ENCODE measurements around the gene CDK16. TPM values are rescaled to one million over a fixed set of nuclear protein-coding genes. Genes with fewer than 3 reads are reported as not detected.

The CDK16 gene
- total RNA-seq, 2 donors from 2014 or later: 62.2 to 63.7 TPM

DNA sequence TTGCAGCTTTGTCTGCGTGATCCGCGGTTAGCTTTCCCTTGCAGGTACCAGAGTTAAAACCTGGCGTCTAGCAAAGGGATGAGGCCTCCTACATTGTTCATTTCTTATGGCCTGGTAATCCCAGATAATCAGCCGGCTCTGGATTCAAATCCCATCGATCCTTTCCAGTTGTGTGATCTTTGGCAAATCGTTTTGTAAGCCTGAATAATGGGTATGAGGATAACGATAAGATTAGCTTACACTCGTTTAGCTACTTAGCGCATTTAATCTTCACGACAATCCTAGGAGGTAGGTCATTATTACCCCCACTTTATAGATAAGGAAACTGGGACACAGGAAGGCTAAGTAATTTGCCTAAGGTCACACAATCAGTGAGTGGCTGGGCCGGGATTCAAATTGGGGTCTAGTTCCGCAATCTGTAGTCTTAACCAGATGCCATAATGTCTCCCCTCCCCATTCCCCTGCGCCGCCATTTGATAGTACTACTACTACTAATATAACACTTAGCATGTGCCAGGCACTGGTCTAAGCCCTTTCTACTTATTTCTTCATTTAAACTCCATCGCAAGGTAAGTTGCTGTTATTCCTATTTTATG is 26.6 kb upstream of the CDK16 start:
- Mint-ChIP-seq H3K4me1 (ENCODE audit: low read depth in 2 of 2) (peaks cover 42 to 54% of the 10 kb centered on the region in 2 donors), H3K4me3 (peak overlapping the region; percentile 95), H3K9me3 (no peaks in the 10 kb centered on the region), H3K27me3 (no peaks in the 10 kb centered on the region), H3K36me3 (no peaks in the 10 kb centered on the region), H3K27ac (peak overlapping the region; percentile 95 to 97)
- ATAC-seq (no peak), DNase-seq (ENCODE audit: low spot score) (no peak)

DNA sequence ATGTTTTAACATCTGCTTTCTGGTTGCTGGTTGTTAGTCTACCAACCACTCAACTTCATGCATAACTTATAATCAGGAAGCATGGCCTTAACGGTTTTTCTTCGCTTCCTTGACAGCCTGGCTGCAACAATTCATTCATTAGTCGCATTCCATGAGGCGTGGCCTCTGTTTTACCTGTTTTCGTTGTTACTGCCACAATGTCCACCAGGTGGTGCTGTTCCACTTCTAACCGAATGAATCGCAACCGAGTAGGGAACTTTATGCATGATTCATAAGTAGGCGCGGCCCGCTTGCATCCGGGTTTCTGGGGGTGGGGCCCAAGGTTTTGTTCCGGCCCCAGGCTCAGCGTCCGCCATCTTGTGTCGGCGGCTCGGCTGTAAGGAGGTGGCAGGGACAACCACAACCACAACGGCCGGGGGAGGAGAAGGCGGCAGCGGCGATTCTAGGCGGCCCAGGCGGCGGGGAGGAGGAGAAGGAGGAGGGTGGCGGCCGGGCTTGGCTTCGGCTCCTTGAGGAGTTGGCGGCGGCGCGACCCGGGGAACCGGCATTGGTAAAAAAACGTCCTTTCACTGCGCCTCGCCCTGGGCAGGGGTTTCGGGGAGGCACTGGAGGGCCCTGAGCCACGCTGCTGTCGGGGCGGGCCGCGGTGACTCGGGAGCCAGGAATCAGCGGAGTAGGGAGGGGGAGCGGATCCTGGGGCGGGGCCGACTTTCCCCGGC is 24.8 kb upstream of the CDK16 start, which contains the start of gene UBA1:
UBA1 (plus strand) TSS at position 355 of the 719 bp plus-strand sequence. CDS start 4,974 bp downstream, outside the sequence.
- ATAC-seq: peak; percentile 87 to 94
- Mint-ChIP-seq H3K4me3 (peak within 1 kb of the TSS; percentile 95), H3K36me3 (no peaks in the 10 kb centered on the region), H3K4me1 (ENCODE audit: low read depth in 2 of 2) (peaks cover 44 to 59% of the 10 kb centered on the region in 2 donors), H3K27ac (peak within 1 kb of the TSS; percentile 90 to 99), H3K27me3 (no peaks in the 10 kb centered on the region), H3K9me3 (no peaks in the 10 kb centered on the region)
- DNase-seq (ENCODE audit: low spot score): peak; percentile 97

DNA sequence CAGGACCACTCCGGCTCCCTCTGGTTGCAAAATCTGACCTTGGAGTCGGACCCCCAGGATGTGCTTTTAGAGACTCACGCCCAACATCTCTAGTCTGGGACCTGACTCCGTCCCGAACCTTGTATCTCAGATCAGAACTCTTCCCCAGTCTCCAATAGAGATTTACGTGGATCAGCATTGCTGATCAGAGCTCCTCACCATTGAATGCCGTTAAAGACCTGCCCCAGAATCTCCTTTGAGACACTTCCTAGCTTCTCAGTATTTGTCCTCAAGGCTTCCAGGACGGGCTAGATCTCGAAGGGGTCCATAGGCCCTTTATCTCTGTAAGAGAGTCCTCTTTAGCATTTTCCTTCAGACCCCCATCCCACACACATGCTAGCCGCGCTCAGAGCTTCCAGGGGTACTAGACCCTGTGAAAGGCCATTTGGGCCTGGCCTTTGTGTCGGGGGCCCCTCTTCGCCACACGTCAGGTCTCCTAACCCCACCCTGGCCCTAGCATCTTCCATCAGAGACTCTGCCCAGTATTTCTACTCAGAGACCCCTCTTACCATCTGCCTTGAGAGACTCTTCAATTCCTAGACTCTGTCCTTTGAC is 24.2 kb upstream of the CDK16 start:
- DNase-seq (ENCODE audit: low spot score) (no peak), ATAC-seq (no peak)
- H3K9me3 Mint-ChIP-seq: no peaks in the 10 kb centered on the region
- H3K27me3 Mint-ChIP-seq: no peaks in the 10 kb centered on the region
- peak overlapping the region; percentile 90 to 99 for H3K27ac Mint-ChIP-seq
- no peaks in the 10 kb centered on the region for H3K36me3 Mint-ChIP-seq
- peak overlapping the region; percentile 95 for H3K4me3 Mint-ChIP-seq
- H3K4me1 Mint-ChIP-seq (ENCODE audit: low read depth in 2 of 2): peaks cover 40 to 63% of the 10 kb centered on the region in 2 donors

DNA sequence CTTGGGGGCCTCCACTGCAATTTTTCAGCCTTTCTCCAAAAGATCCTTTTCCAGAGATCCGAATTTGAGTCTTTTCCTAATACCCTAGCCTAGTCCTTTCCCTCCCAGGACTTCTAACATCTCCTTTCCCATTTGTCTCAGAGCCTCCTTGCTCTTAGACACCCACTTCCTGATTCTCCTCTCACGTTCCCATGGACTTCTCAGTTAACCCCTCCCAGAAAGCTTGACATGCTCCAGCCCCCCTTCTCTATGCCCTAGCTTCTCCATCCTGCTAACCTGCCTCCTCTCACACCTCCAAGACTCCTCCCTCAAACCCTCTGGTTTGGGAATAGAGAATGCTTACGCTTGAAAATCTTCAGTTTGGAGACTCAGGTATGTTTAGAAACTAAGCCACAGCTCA is 22.4 kb upstream of the CDK16 start:
- Mint-ChIP-seq H3K4me1 (ENCODE audit: low read depth in 2 of 2) (peaks cover 40 to 58% of the 10 kb centered on the region in 2 donors), H3K4me3 (peak overlapping the region; percentile 95), H3K27me3 (no peaks in the 10 kb centered on the region), H3K36me3 (no peaks in the 10 kb centered on the region), H3K9me3 (no peaks in the 10 kb centered on the region), H3K27ac (peak overlapping the region; percentile 75 to 99)
- ATAC-seq (no peak), DNase-seq (ENCODE audit: low spot score) (no peak)

DNA sequence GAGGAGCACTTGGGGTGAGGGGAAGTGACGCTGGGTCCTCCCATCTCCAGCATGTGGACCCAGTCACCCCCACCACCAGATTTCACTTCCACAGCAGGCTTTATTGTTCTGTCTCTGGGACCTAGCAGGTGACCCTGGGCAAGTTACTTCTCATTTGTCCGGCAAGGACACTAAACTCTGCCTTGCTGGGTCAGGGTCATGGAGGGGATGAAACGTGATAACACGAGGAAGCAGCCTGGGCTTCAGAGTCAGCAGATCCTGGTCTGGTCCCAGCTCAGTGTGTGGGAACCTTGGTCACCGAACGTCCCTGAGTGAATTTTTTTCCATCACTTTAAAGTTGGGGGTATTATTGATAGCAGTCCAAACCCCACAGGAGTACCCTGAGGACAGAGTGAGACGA is 21.0 kb upstream of the CDK16 start:
- H3K9me3 Mint-ChIP-seq: no peaks in the 10 kb centered on the region
- DNase-seq (ENCODE audit: low spot score): no peak
- peaks cover 39 to 60% of the 10 kb centered on the region in 2 donors for H3K4me1 Mint-ChIP-seq (ENCODE audit: low read depth in 2 of 2)
- H3K4me3 Mint-ChIP-seq: no peak overlapping the region
- ATAC-seq: no peak
- no peaks in the 10 kb centered on the region for H3K36me3 Mint-ChIP-seq
- H3K27ac Mint-ChIP-seq: peak overlapping the region; percentile 75 to 99
- no peaks in the 10 kb centered on the region for H3K27me3 Mint-ChIP-seq

DNA sequence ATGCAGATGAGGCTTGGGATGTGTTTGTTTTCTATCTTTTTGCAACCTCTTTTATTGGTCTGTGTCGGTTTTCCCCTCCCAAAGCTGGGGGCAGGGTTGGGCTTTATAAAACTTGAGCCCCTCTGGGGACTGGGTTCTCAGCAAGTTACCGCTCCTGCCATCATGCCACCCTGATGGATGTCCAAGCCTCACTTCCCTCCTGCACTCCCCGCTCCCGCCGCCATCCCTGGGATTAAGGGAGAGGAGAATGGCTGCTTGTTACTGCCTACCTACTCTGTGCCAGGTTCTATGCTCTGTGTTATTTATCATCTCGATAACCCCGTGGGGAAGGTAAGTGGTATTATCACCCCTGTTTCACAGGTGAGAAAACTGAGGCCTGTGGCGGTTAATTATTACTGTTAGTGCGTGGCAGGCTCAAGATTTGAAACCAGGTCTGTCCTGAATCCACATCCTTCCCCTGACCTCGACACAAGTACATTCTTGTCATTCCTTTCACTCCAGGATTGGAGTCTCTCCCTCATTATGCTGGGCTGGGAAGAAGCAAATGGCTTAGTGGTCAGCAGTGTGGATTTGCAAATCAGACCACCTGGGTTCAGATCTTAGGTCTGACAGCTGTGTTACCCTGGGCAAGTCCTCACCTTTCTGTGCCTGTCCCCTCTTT is 20.3 kb upstream of the CDK16 start:
- no peaks in the 10 kb centered on the region for H3K36me3 Mint-ChIP-seq
- no peak overlapping the region for H3K4me3 Mint-ChIP-seq
- H3K4me1 Mint-ChIP-seq (ENCODE audit: low read depth in 2 of 2): peaks cover 33 to 54% of the 10 kb centered on the region in 2 donors
- DNase-seq (ENCODE audit: low spot score): no peak
- H3K27ac Mint-ChIP-seq: peak overlapping the region in 1 of 2 donors; percentile 56
- no peaks in the 10 kb centered on the region for H3K9me3 Mint-ChIP-seq
- ATAC-seq: no peak
- no peaks in the 10 kb centered on the region for H3K27me3 Mint-ChIP-seq

DNA sequence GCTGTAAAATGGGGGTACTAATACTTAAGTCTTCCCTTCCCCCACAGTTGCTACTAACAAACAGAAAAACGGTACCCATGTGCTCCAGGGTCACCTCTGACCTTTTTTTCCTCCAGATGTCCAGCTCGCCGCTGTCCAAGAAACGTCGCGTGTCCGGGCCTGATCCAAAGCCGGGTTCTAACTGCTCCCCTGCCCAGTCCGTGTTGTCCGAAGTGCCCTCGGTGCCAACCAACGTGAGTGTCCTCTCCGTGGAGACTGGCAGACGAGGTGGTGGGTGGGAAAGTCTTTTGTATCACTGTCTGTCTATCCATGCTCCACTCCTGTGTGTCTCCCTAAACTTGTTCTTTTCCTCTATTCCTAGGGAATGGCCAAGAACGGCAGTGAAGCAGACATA is 19.8 kb upstream of the CDK16 start:
- peaks cover 30 to 49% of the 10 kb centered on the region in 2 donors for H3K4me1 Mint-ChIP-seq (ENCODE audit: low read depth in 2 of 2)
- DNase-seq (ENCODE audit: low spot score) (no peak), ATAC-seq (no peak)
- H3K9me3 Mint-ChIP-seq: no peaks in the 10 kb centered on the region
- no peak overlapping the region for H3K4me3 Mint-ChIP-seq
- H3K36me3 Mint-ChIP-seq: no peaks in the 10 kb centered on the region
- peak overlapping the region in 1 of 2 donors; percentile 56 for H3K27ac Mint-ChIP-seq
- H3K27me3 Mint-ChIP-seq: no peaks in the 10 kb centered on the region

DNA sequence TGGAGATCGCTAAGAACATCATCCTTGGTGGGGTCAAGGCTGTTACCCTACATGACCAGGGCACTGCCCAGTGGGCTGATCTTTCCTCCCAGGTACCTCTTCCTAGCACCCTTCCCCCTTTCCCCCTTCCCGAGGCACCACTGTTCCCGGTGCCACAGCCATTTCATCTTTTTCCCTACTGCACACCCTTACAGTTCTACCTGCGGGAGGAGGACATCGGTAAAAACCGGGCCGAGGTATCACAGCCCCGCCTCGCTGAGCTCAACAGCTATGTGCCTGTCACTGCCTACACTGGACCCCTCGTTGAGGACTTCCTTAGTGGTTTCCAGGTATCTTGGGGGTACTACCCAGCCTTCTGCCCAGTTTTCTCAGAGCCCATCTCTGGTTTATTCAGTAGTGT is 19.2 kb upstream of the CDK16 start:
- Mint-ChIP-seq H3K27me3 (no peaks in the 10 kb centered on the region), H3K4me1 (ENCODE audit: low read depth in 2 of 2) (peaks cover 28 to 47% of the 10 kb centered on the region in 2 donors), H3K9me3 (no peaks in the 10 kb centered on the region), H3K4me3 (no peak overlapping the region), H3K27ac (no peak overlapping the region), H3K36me3 (no peaks in the 10 kb centered on the region)
- DNase-seq (ENCODE audit: low spot score) (no peak), ATAC-seq (no peak)

DNA sequence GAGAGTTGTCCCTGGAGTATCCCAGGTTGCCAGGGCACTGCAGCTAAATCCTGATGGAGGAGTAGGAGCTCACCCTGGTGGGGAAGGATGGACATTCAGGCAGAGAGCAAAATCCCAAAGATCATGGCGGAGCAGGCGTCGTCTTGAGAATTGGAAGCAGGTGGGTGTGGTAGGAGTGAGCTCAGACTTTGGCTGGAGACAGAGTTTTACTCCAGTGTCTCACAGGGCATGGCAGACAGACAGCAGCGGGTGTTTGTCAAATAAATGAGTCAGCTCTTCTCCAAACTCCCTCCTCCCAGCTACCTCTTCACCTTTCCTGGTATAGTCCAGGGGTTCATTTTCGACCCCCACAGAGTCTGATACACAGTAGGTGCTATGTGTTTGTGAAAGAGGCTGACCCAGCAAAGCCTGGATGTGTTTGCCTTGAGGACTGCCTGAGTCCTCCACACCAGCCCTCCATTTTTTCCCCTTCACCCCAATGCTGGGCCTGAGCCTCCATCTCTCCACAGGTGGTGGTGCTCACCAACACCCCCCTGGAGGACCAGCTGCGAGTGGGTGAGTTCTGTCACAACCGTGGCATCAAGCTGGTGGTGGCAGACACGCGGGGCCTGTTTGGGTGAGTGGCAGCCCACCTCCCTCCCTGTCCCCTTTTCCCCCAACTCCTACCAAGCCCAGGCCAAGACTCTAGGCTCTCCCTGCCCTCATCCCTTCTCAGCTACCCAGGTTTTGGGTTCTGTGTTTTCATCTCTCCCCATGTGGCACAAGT is 17.9 kb upstream of the CDK16 start:
- no peaks in the 10 kb centered on the region for H3K36me3 Mint-ChIP-seq
- no peaks in the 10 kb centered on the region for H3K27me3 Mint-ChIP-seq
- H3K27ac Mint-ChIP-seq: no peak overlapping the region

DNA sequence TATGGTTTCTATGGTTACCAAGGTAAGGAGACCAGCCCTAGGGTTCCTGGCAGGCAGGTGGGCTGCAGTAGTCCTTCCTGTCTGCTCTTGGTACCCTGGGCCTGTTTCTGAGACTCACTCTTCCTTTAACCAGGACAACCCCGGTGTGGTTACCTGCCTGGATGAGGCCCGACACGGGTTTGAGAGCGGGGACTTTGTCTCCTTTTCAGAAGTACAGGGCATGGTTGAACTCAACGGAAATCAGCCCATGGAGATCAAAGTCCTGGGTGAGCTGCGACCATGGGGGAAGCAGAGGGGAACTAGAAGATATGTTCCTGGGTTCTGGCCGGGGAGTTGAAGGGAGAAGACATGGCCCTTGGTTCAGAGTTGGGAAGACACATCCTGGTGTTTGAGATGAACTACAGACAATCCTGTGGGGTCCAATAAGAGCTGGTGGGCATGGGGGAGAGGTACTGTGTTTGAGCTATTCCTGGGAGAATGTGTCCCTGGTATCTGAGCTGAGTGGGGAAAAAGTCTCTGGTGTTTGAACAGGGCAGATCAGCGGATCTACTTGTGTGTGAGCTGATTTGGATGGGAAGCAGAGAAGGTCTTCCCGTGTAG is 17.0 kb upstream of the CDK16 start:
- H3K4me1 Mint-ChIP-seq (ENCODE audit: low read depth in 2 of 2): peaks cover 7 to 30% of the 10 kb centered on the region in 2 donors
- no peaks in the 10 kb centered on the region for H3K9me3 Mint-ChIP-seq
- H3K27me3 Mint-ChIP-seq: no peaks in the 10 kb centered on the region
- H3K4me3 Mint-ChIP-seq: no peak overlapping the region
- ATAC-seq (no peak), DNase-seq (ENCODE audit: low spot score) (no peak)
- H3K36me3 Mint-ChIP-seq: no peaks in the 10 kb centered on the region
- no peak overlapping the region for H3K27ac Mint-ChIP-seq

More for the DNA sequence above, 17.9 kb upstream of the CDK16 start:
- Mint-ChIP-seq H3K9me3 (no peaks in the 10 kb centered on the region), H3K4me3 (no peak overlapping the region), H3K4me1 (ENCODE audit: low read depth in 2 of 2) (peaks cover 16 to 39% of the 10 kb centered on the region in 2 donors)
- no peak for DNase-seq (ENCODE audit: low spot score)
- no peak for ATAC-seq

DNA sequence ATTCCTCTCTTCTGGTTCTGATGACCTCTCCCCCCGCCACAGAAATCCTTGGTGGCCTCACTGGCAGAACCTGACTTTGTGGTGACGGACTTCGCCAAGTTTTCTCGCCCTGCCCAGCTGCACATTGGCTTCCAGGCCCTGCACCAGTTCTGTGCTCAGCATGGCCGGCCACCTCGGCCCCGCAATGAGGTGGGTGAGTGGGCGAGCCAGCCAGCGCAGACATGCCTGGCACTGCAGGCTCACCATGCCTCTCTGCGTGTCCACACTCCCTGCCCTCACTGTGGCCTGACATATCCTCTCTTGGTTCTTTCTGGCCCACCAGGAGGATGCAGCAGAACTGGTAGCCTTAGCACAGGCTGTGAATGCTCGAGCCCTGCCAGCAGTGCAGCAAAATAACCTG is 16.2 kb upstream of the CDK16 start:
- H3K36me3 Mint-ChIP-seq: no peaks in the 10 kb centered on the region
- peaks cover under 1 to 22% of the 10 kb centered on the region in 2 donors for H3K4me1 Mint-ChIP-seq (ENCODE audit: low read depth in 2 of 2)

DNA sequence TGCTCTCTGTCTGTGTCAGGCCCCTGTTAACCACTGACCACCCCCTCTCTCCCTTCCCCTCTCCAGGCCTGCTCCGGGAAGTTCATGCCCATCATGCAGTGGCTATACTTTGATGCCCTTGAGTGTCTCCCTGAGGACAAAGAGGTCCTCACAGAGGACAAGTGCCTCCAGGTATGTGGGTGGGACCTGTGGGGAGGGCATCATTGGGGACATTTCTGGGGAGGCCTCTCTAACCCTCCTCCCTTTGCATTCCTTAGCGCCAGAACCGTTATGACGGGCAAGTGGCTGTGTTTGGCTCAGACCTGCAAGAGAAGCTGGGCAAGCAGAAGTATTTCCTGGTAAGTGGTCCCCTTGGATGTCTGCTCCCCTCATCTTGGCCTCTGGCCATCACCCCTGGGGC is 15.6 kb upstream of the CDK16 start:
- no peaks in the 10 kb centered on the region for H3K27me3 Mint-ChIP-seq
- H3K4me1 Mint-ChIP-seq (ENCODE audit: low read depth in 2 of 2): peaks cover 0 to 20% of the 10 kb centered on the region in 2 donors
- H3K4me3 Mint-ChIP-seq: no peak overlapping the region
- no peaks in the 10 kb centered on the region for H3K36me3 Mint-ChIP-seq
- H3K27ac Mint-ChIP-seq: no peak overlapping the region
- peak in 1 of 2 donors; percentile 15 for ATAC-seq
- H3K9me3 Mint-ChIP-seq: no peaks in the 10 kb centered on the region
- no peak for DNase-seq (ENCODE audit: low spot score)

More for the DNA sequence above, 16.2 kb upstream of the CDK16 start:
- DNase-seq (ENCODE audit: low spot score) (no peak), ATAC-seq (no peak)
- Mint-ChIP-seq H3K27ac (no peak overlapping the region), H3K4me3 (no peak overlapping the region), H3K9me3 (no peaks in the 10 kb centered on the region), H3K27me3 (no peaks in the 10 kb centered on the region)

DNA sequence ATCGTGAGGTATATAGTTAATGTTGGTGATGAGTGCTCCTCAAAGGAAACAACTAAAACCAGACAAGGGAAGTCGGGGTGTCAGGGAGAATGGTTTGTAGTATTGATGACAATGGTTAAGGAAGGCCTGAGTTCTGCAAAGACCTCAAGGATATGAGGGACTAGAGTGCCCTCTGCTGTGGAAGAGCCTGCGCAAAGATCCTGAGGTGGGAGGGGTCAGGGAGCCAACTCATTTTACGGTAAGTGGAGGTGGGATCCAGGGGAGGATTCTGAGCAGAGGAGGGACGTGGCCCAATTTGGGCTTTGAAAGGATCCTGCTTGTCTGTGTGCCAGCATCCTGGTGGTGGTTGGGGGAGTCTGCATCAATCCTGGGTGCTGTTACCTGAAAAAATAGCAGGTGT is 13.5 kb upstream of the CDK16 start:
- ATAC-seq (no peak), DNase-seq (ENCODE audit: low spot score) (no peak)
- Mint-ChIP-seq H3K27me3 (no peaks in the 10 kb centered on the region), H3K4me3 (no peak overlapping the region), H3K9me3 (no peaks in the 10 kb centered on the region), H3K36me3 (no peaks in the 10 kb centered on the region), H3K27ac (no peak overlapping the region), H3K4me1 (ENCODE audit: low read depth in 2 of 2) (peaks cover 0 to 13% of the 10 kb centered on the region in 2 donors)

All from natural killer cell treated with Interleukin-12 subunit alpha and Interleukin-12 subunit beta and Interleukin-15 and Interleukin-18, amount 100 ng/mL, for 72 hours (primary cell).